GM19438 (cell line): ENCODE data around the gene KAT2B.

Experiments used
- ATAC-seq: cut with Tn5 transposase; IDR thresholded peaks from one replicate; pipeline ENCODE4 v1.9.1; 2021; ENCODE audit warnings: low read depth; ENCODE audit not compliant: unreplicated experiment

Gene KAT2B

DNA sequence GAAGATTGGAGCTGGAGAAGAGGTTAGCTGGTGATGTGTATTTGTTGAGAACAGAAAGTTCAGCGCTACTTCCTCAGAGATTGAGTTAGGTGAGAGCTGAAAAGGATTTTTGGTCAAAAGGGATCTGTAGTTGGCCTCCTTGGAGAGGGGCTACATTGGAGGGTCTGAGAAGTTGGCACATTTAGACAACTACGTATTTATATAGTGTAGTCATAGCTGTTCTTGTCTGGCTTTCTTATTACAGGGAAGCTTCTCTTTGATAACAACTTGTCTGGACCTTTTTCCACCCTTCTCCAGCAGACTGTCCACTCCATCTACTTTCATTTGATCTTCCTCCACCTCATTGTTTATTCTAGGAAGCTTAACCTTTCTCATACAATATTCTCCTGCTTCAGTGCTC lies 43.7 kb downstream of the KAT2B start:
- ATAC-seq = no peak

DNA sequence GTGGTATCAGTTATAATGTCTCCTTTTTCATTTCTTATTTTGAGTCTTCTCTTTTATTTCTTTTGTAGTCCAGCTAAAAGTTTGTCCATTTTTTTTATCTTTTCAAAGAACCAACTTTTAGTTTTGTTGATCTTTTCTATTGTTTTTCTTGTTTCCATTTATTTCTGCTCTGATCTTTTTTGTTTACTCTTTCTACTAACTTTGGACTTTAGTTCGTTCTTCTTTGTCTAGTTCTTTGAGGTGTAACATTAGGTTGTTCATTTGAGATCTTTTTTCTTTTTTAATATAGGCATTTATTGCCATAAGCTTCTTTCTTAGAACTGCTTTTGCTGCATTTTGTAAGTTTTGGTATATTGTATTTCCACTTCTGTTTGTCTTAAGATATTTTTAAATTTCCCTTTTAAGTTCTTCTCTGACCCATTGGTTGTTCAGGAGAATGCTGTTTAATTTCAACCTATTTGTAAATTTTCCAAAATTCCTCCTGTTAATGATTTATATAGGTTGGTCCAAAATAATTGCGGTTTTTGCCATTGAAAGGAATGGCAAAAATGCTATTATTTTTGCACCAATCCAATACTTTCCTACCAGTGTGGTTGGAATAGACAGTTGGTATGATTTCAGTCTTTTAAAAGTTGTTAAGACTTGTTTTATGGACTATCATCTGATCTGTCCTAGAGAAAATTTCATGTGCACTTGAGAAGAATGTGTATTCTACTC lies 51.2 kb downstream of the KAT2B start:
- ATAC-seq = no peak

DNA sequence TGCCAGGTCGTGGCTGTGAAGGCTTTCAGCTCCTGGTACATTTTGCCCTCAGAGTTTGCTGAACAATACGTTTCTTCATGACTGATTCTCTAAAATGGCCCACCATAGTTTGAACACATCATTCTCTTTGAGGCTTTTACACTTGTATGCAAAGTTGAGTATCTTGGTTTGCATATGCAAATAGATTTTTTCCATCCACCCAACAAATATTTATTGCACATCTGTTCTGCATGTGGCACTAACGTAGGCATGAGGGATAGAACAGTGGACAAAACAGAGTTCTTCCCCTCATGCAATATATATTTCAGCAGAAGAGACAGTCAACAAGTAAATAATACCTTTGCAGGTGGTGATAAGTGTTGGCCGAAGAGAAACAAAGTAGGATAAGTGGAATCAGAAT lies 55.2 kb downstream of the KAT2B start:
- ATAC-seq = no peak

DNA sequence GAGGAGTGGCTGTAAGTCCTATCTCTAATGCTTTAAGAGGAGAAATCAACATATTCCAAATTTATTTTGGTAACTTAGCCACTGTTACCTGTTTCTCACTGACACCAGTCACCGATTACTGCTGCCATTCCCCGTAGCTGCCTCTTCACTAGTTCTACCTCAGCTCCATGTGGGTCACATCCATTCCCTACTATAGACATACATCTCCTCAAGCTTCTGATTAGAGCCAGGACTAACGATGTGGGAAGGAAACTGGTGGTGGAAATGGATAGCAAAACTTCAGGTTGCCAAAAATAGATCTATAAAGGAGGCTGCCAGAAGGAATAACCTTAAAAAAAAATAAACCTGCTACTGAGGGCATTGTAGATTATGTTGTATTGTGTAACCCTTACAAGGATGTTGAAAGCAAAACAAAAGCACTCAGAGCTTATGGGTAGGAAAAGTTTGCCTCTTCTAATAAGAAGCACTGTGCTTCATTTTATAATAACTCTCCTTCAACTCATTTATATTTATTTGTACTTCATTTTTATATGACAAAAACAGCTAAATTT lies 56.0 kb downstream of the KAT2B start:
- no peak for ATAC-seq

DNA sequence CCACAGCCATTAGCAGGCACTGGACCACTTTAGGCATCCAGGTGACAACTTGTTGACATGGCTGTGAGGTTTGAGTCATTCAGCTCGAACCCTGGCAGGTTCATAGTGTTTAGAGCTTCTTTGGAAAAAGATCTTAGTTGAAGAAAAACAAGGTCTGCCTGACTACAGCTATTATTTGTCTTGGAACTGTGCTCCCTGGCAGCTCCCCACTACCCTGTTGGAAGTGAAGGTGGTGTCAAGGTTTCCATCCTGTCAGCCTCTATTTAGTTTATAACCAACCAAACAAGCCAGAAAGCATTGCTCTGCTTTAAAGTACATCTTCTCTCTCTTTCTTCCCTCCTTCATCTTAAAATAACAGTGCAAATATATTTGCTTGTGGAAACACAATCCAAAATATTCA lies 56.8 kb downstream of the KAT2B start:
- no peak for ATAC-seq

DNA sequence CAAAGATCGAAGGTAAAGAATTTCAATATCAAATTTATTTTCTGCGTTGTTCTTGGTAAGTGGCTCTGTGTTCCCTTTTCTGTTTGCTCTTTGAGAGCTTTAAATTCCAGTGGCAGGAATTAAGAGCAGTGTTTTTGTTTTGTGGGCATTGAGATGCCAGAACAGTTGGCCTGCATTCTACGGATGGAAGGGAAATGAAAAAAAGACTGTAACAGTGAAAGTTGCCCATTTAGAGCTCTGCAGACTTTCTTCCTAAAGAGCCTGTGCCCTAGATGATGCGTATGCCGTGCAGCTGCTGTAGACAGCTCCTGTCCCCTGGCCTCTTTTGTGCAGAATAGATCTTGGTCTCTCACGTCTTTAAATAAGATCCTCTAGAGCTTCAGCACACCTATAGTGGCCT lies 58.8 kb downstream of the KAT2B start:
- ATAC-seq = no peak

DNA sequence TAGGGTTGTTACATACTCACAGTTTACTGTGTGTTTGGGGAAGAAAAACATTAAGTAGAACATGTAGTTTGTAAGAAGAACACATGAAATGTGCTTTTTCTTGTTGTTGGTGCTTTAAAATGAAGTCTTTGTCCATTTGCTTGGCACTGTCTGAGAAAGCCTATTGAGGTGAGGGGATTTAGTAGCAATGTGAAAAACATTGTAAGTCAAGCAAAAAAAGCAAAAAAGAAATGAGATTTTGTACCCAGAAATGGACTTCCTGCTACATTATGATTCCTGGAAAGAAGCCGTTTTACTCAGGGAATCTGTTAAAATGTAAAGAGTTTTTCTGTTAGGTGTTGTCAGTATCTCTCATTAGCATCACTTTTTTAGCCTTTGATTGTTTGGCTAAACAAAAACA lies 59.9 kb downstream of the KAT2B start:
- ATAC-seq = no peak

DNA sequence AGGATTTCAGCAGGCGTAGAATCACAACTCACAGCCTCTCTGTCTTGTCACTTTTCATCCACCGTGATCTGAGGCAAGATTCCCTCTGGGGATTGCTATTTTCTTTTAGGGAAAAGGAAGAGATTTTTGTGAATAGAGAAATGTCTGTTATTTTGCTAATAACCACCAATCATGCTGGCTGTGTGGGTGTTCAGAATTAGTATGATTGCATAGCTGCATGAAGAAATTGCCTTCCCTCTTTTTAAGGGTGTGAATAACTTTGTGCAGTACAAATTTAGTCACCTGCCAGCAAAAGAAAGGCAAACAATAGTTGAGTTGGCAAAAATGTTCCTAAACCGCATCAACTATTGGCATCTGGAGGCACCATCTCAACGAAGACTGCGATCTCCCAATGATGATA lies 60.8 kb downstream of the KAT2B start:
- no peak for ATAC-seq

DNA sequence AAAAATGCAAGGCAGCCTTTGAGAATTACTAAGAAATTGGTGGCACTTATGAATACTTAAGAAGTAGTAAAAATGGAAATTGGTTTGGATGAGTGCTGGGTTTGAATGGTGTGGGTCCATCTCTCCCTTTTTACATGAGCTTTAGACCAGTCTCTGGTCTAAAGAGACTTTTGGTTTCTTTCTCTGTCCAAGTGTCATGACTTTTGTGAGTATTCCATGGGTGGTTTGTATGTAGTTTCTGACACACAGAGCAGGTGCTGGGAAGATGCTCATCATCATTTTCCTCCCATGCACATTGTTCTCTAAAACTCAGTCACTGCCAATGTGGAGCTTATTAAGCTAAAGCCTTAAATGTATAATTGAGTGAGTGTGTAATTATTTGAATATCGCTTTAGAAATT lies 63.5 kb downstream of the KAT2B start:
- peak; percentile 34 for ATAC-seq

DNA sequence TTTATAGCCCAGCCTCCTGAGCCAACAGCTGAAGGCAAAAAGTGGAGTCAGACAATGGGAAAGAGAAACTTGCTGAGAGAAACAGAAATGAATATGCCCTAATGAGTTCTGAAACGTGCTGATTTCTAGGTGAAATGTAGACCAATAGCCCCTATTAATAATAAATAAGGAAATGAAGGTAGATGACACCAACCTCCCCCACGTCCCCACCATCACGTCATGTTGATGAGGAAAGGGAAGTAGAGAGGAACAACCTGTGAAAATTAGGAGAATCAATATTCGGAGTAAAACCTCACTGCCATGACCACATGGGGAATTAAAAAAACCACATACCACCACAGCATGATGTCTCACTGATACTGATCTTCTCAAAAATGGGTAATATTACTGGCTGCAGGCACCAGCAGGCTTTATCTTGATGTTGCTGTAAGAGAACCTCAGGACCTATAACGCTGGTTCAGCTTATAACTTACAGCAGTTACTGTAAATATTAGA lies 64.0 kb downstream of the KAT2B start:
- peak; percentile 51 for ATAC-seq

DNA sequence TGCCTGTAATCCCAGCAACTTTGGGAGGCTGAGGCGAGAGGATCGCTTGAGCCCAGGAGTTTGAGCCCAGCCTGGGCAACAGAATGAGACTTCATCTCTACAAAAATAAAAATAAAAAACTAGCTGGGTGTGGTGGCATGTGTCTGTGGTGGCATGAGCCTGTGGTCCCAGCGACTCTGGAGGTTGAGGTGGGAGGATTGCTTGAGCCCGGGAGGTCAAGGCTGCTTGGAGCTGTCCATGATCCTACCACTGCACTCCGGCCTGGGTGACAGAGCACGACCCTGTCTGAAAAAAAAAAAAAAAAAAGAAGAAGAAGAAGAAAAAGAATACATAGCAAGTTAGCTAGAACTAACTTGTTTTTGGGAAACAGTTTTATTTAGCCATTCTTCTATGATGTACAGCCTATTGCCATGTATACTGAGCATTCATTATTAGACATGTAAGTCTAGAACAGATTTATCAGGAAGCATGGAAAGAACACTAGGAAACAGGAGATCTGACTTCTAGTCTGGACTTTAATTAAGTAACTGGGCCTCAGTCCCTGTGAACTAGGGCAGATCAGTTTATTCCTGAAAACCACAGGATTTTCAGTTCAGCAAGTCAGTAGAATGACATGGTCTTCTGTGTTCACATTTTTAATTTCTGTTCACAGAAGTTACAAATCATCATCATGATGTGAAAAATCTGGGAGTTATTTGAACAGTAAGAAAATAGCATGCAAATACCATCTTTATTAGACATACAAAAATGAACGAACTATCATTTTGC lies 65.5 kb downstream of the KAT2B start:
- ATAC-seq = no peak

DNA sequence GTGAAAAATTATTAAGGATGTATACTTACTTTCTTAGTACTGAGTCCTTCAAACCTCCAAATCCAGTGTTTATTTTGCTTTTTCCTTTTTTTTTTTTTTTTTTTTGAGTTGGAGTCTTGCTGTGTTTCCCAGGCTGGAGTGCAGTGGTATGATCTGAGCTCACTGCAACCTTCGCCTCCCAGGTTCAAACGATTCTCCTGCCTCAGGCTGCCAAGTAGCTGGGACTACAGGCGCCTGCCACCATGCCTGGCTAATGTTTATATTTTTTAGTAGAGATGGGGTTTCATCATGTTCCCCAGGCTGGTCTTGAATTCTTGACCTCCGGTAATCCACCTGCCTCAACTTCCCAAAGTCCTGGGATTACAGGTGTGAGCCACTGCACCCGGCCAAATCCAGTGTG lies 67.5 kb downstream of the KAT2B start:
- no peak for ATAC-seq

DNA sequence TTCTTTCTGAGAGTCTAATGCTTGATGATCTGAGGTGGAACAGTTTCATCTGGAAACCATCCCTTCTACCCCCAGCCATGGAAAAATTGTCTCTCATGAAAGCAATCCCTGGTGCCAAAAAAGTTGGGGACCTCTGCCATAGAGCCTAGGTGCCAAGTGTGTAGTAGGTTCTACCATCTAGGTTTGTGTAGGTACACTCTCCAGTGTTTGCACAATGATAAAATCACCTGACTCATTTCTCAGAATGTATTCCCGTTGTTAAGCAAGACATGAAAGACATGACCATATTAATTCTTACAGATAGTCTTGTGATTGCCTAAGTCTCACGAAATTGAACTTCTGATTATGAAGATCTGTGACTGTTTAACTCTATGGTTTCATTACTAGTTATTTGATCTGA lies 68.6 kb downstream of the KAT2B start:
- no peak for ATAC-seq

DNA sequence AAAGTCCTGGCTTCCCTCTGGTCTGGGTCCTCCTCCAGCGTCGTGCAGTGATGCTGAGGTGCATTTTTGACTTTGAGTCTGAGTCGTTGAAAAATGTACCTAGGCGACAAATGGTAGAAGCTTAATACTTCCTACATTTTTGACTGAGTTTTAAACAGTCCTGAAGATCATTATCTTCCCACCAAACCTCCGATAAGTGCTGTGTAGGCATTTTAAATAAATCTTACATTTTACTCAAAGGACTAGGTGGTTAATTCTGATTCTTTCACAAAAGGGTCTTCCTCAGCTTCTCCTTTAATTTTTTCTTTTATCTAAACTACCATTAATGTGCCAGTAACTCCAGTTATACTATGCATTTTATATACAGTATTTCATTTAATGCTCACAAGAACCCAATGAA lies 70.6 kb downstream of the KAT2B start:
- no peak for ATAC-seq

DNA sequence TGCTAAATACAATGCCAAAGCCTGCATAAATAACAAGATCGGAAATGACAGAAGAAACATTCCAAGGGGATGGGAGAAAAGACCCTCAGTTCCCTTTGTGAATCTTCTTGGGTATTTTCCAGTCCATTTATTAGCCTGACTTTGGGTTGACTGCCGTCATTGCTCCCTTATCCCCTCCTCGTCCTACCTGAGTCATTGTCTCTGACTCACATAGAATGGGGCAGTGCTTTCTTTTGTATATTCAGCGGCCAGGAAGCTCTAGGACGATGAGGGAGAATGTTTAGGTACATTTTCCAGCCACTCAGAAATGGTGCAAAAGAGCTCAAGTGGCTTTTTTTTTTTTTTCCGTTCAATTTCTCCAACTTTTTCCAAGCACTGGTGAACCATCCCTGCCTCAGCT lies 71.6 kb downstream of the KAT2B start:
- no peak for ATAC-seq

DNA sequence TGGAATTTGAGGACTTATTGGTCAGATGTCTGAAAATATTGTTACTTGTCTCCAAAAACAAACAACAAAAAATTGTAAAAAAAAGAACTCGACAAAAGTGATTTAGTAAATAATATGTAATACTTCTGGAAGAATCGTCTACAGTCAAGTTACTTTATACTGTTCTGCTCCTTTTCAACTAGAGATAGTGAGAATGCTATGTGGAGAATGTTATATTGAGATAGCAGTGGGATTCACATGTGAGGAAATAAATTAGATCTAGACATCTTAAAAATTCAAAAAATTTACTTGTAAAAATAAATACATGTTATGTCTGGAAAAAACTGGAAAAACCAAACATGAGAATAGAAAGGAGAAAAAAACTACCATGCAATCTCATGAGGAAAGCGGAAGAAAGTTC lies 80.8 kb downstream of the KAT2B start:
- ATAC-seq = no peak

DNA sequence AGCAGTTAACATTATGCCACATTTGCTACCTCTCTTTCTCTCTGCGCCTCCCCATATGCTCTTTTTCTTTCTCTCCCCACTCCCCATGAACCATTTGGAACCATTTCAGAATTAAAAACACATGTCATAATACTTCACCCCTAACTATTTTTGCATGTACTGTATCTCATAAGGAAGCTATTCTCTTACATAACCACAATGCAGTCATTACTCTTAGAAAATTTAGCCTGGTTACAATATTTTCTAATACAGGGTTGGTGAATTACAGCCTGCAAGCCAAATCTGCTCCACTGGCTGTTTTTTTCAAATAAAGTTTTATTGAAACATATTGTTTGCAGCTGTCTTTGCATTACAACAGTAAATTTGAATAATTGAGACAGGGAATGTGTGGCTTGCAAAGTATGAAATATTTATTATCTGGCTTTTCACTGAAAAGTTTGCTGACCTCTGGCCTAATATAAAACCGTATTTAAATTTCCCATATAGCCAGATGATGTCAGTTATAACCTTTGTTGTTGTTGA lies 82.9 kb downstream of the KAT2B start:
- ATAC-seq = no peak

DNA sequence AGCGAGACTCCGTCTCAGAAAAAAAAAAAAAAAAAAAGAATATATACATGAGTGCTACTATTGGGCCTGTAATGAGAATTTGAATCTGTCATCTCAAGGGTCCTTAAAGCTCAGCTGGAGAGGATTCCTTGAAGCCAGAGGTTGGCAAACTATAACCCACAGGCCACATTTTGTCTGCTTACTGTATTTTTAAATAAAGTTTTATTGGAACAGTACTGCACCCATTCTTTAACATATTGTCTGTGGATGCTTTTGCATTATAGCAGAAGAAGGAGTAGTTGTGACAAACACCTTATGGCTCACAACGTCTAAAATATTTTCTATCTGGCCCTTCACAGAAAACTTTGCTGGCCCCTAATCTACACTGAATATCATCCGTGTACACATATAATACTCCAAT lies 85.0 kb downstream of the KAT2B start:
- ATAC-seq = no peak

DNA sequence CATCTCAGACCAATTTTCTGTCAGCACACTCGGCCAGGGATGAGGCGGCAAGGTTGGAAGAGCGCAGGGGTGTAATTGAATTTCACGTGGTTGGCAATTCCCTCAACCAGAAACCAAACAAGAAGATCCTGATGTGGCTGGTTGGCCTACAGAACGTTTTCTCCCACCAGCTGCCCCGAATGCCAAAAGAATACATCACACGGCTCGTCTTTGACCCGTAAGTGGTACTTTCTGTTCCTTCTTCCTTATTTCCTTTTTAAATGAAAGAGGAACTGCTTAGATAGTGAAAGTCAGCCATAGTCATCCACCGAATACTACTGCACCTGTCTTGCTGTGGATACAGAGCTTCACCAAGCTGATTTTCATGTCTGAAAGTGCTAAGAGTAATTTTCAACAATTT lies 85.7 kb downstream of the KAT2B start:
- peak; percentile 100 for ATAC-seq

DNA sequence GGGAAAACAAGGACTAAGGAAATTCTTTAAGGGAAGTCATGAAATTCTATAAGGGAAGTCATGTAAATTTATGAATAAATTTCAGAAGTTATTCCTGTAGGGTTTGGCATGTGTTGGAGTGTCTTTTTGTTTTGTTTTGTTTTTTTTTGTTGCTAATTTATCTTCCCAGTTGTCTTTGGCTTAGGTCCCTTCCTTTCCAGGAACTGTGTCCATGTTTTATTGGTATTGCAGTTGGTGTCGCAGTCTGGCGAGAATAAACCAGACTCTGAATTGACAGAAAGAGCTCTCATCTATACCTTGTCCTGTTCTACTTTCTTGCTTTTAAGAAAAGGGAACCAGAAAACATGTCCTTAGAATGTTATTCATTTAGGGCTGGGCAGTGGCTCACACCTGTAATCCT lies 88.1 kb downstream of the KAT2B start:
- no peak for ATAC-seq

DNA sequence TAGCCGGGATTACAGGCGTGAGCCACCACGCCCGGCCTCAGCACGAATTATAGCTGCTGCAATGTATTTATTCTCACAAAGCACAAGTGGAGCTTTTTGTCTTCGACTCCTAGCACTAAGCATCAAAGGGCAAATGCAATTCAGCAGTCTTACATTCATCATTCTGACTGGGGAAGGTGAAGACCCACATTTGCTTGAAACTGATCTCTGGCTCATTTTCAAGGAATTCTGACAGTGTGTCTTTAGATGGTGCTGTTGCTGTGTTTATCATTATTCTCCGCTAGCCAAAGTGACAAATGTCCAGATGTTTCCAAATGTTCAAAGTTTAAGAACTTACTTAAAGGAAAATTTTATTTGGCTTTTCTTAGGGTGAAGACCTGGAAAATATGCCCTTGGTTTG lies 89.9 kb downstream of the KAT2B start:
- ATAC-seq = no peak

DNA sequence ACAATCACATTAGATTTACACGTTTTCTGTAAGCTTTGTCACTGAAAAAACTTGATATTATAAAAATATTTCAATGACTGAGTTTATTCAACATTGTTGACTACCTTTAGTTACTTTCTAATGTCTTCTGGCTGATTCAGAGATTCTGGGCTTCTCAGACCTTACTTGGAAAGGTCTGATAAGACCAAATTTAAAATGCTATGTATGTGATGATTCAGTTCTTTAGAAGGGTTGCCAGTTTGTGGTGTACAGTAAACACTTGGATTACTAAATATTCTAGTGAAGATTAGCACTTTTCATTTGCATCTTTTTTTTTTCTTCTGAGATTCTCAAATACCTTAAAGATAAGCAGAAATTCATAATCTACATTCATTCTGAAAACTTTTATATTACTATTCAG lies 96.0 kb downstream of the KAT2B start:
- ATAC-seq = no peak
